ENCODE measurements around the gene DVL2. TPM values are rescaled to one million over a fixed set of nuclear protein-coding genes. Genes with fewer than 3 reads are reported as not detected.

The DVL2 gene
- total and polyA plus RNA-seq, 2 of the 13 experiments (the other 11 are each of a cell fraction or from before 2014, with no cell fraction given): 5.7 to 38.2 TPM

DNA sequence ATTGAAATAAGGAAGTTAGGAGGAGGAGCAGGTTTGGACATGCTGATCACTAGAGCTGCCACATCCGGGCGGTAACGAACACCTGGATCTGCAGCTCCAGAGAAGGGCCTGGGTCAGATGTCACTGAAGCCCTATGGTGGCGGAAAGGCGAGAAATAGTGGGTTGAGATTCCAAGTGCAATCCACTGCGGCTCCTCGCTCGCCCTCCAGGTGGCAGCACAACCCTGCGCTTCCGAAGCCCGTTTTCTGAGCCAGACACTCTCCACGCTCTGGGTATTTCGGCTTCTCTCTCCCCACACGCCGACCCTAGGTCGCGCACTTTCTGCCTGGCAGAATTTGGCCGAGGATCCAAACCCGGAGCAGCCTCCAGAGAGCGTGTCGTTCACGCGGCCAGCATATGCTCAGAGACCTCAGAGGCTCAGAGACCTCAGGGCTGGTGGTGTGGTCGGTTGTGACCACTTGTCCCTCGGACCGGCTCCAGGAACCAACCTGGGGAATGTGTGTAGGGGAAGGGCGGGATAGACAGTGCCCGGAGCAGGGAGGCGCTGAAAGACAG lies 46.3 kb upstream of the DVL2 start (continued):
- TF ChIP-seq, protein P1, sequence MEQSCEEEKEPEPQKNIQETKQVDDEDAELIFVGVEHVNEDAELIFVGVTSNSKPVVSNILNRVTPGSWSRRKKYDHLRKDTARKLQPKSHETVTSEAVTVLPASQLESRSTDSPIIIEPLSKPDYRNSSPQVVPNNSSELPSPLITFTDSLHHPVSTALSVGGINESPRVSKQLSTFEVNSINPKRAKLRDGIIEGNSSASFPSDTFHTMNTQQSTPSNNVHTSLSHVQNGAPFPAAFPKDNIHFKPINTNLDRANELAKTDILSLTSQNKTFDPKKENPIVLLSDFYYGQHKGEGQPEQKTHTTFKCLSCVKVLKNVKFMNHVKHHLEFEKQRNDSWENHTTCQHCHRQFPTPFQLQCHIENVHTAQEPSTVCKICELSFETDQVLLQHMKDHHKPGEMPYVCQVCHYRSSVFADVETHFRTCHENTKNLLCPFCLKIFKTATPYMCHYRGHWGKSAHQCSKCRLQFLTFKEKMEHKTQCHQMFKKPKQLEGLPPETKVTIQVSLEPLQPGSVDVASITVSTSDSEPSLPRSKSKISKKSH (CRISPR knock-in tag; IDR thresholded peaks at IDR 0.05; ENCODE audit: borderline replicate concordance): peak; percentile 79; the same call in 1 of the 2 replicates
- TF ChIP-seq SOX5 (CRISPR knock-in tag; IDR thresholded peaks at IDR 0.05; ENCODE audit: borderline replicate concordance) (peak; percentile 38; the same call in 1 of the 2 replicates), PHF5A (CRISPR knock-in tag; IDR thresholded peaks at IDR 0.05; ENCODE audit: low read depth, unreplicated experiment) (no peak), ZC3H4 (CRISPR knock-in tag; IDR thresholded peaks at IDR 0.05; ENCODE audit: borderline replicate concordance) (0 out of 2 replicates have a peak, but pooled peaks have one; percentile 25), ZSCAN12 (CRISPR knock-in tag; IDR thresholded peaks at IDR 0.05) (no peak), KMT2B (CRISPR knock-in tag; IDR thresholded peaks at IDR 0.05) (peak; percentile 44; the same call in 1 of the 2 replicates), ZBTB3 (CRISPR knock-in tag; IDR thresholded peaks at IDR 0.05; ENCODE audit: borderline replicate concordance, low read depth) (0 out of 2 replicates have a peak, but pooled peaks have one; percentile 69), NCOA1 (CRISPR knock-in tag; IDR thresholded peaks at IDR 0.05) (no peak), HDAC1 (CRISPR knock-in tag; IDR thresholded peaks at IDR 0.05) (peak; percentile 64; the same call in 1 of the 2 replicates), SALL2 (CRISPR knock-in tag; IDR thresholded peaks at IDR 0.05) (peak; percentile 70; the same call in 1 of the 2 replicates), MTA3 (CRISPR knock-in tag; IDR thresholded peaks at IDR 0.05) (no peak), KLF16 (CRISPR knock-in tag; IDR thresholded peaks at IDR 0.05) (peak in 1 of 2 experiments; percentile 83; a peak in 1 of 4 replicates), ZZZ3 (CRISPR knock-in tag; IDR thresholded peaks at IDR 0.05; ENCODE audit: borderline replicate concordance) (no peak), ZNF17 (CRISPR knock-in tag; IDR thresholded peaks at IDR 0.05) (no peak), SRF (IDR thresholded peaks at IDR 0.05; ENCODE audit: low read depth, low read length) (no peak), ZNF614 (CRISPR knock-in tag; IDR thresholded peaks at IDR 0.05; ENCODE audit: borderline replicate concordance) (peak; percentile 73; the same call in 1 of the 2 replicates), SP4 (CRISPR knock-in tag; IDR thresholded peaks at IDR 0.05) (peak; percentile 70; the same call in 1 of the 2 replicates), SAP130 (CRISPR knock-in tag; IDR thresholded peaks at IDR 0.05; ENCODE audit: low read depth) (peak; percentile 86), ZBTB20 (CRISPR knock-in tag; IDR thresholded peaks at IDR 0.05; ENCODE audit: borderline replicate concordance, low read depth) (0 out of 2 replicates have a peak, but pooled peaks have one; percentile 43), ZNF468 (CRISPR knock-in tag; IDR thresholded peaks at IDR 0.05) (peak; percentile 74; the same call in 1 of the 2 replicates), ZNF292 (CRISPR knock-in tag; IDR thresholded peaks at IDR 0.05; ENCODE audit: borderline replicate concordance, low read depth) (no peak; the same call in 1 of the 2 replicates), ZNF883 (CRISPR knock-in tag; IDR thresholded peaks at IDR 0.05; ENCODE audit: not compliant biosample characterization) (peak; percentile 49), PLRG1 (conservative IDR thresholded peaks at IDR 0.05) (no peak), ZNF605 (CRISPR knock-in tag; IDR thresholded peaks at IDR 0.05) (peak; percentile 47), POLR2G (IDR thresholded peaks at IDR 0.05; ENCODE audit: low read depth, low read length) (0 out of 2 replicates have a peak, but pooled peaks have one; percentile 33), ZNF761 (CRISPR knock-in tag; conservative IDR thresholded peaks at IDR 0.05) (peak; percentile 64; the same call in 1 of the 2 replicates)
- TF ChIP-seq, protein P2, sequence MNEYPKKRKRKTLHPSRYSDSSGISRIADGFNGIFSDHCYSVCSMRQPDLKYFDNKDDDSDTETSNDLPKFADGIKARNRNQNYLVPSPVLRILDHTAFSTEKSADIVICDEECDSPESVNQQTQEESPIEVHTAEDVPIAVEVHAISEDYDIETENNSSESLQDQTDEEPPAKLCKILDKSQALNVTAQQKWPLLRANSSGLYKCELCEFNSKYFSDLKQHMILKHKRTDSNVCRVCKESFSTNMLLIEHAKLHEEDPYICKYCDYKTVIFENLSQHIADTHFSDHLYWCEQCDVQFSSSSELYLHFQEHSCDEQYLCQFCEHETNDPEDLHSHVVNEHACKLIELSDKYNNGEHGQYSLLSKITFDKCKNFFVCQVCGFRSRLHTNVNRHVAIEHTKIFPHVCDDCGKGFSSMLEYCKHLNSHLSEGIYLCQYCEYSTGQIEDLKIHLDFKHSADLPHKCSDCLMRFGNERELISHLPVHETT (CRISPR knock-in tag; conservative IDR thresholded peaks at IDR 0.05): 0 out of 2 replicates have a peak, but pooled peaks have one; percentile 27
- TF ChIP-seq, protein P3, sequence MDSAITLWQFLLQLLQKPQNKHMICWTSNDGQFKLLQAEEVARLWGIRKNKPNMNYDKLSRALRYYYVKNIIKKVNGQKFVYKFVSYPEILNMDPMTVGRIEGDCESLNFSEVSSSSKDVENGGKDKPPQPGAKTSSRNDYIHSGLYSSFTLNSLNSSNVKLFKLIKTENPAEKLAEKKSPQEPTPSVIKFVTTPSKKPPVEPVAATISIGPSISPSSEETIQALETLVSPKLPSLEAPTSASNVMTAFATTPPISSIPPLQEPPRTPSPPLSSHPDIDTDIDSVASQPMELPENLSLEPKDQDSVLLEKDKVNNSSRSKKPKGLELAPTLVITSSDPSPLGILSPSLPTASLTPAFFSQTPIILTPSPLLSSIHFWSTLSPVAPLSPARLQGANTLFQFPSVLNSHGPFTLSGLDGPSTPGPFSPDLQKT (CRISPR knock-in tag; IDR thresholded peaks at IDR 0.05; ENCODE audit: borderline replicate concordance): no peak

Measured in HepG2 (cell line).